K562 (cell line): ENCODE results near the gene S100A4. TPM values are rescaled to one million over a fixed set of nuclear protein-coding genes. Genes with fewer than 3 reads are reported as not detected.

Experiments
- ATAC-seq: fragments of 200-7000 bp; cut with Tn5 transposase; 3 replicates; pipeline ENCODE4 v1.9.1; 2020; ENCODE audit warnings: moderate library complexity
- BruUV-seq: library from RNA; stranded (reverse); fragments of 400-500 nt; replicated peaks from 2 replicates; lab custom pipeline; 2021; lab: Mats Ljungman, UMichigan
- CTCF ChIA-PET: fragments of 300-600 bp; formaldehyde crosslinking; extraction: SDS; loops from one replicate; lab custom pipeline; 2021; ENCODE audit warnings: low intra/inter-chr PET ratio; lab: Yijun Ruan, JAX
- POLR2A ChIA-PET: fragments of 300-600, 350-650 bp; sonication (Branson Sonifier 250); formaldehyde crosslinking; extraction: SDS; loops from one replicate; lab custom pipeline; 2021; ENCODE audit warnings: antibody characterized with exemption, inconsistent platforms; lab: Yijun Ruan, JAX
- DNase-seq, 4 experiments: peaks; one replicate each; pipeline versions ENCODE4 v3.0.0 to v3.0.0-alpha.2; 2011 to 2018; ENCODE audit warnings: low spot score in 3 of 4, mixed read lengths in 3 of 4; ENCODE audit errors: extremely low read depth in 1 of 4
- FAIRE-seq: peaks from 2 replicates; lab custom pipeline; 2011; peaks lifted over from hg19 to GRCh38; lab: Jason Lieb, UNC
- H2AFZ ChIP-seq: 2 replicates; pipeline ENCODE4 v1.6.0; 2011; ENCODE audit warnings: low read depth, low read length, control low read depth, inconsistent platforms
- H3K27ac ChIP-seq: fragments of 200-600 bp; 3 replicates; pipeline ENCODE4 v1.8.0; 2011; ENCODE audit warnings: low read depth, mild to moderate bottlenecking, control low read depth, inconsistent platforms, low read length, moderate library complexity, mixed read lengths; ENCODE audit errors: extremely low read depth
- H3K27me3 ChIP-seq, 2 experiments: fragments of 300-600 bp in 1 of 2; 2 replicates in 1 of 2; 3 replicates in 1 of 2; pipeline versions ENCODE4 v1.6.0 to v1.8.0; 2011; ENCODE audit warnings: inconsistent platforms in 2 of 2, low read length in 2 of 2, mild to moderate bottlenecking in 1 of 2, mixed read lengths in 1 of 2, moderate library complexity in 1 of 2; ENCODE audit not compliant: control insufficient read depth in 2 of 2, insufficient read depth in 2 of 2
- H3K36me3 ChIP-seq: fragments of 300-600 bp; 3 replicates; pipeline ENCODE4 v1.8.0; 2011; ENCODE audit warnings: mild to moderate bottlenecking, low read length, inconsistent platforms; ENCODE audit not compliant: control insufficient read depth, insufficient read depth
- H3K4me1 ChIP-seq, 2 experiments: fragments of 200-600 bp in 1 of 2; replicated peaks in 1 of 2; 2 replicates in 1 of 2; 3 replicates in 1 of 2; pipeline versions ENCODE4 v1.5.1 to v1.8.0; 2011; ENCODE audit warnings: inconsistent platforms in 2 of 2, low read length in 2 of 2, mild to moderate bottlenecking in 1 of 2, mixed read lengths in 1 of 2, moderate library complexity in 1 of 2; ENCODE audit not compliant: control insufficient read depth in 2 of 2, insufficient read depth in 2 of 2
- H3K4me2 ChIP-seq: 2 replicates; pipeline ENCODE4 v1.6.1; 2011; ENCODE audit warnings: low read length, control low read depth, inconsistent platforms, mixed read lengths; ENCODE audit not compliant: insufficient read depth
- H3K4me3 ChIP-seq: fragments of 200-600 bp; sonication (generic), shearing (Covaris generic); 2 replicates; pipeline ENCODE4 v1.5.1; 2016; ENCODE audit warnings: control low read depth, inconsistent platforms
- H3K79me2 ChIP-seq: fragments of 200-600 bp; 3 replicates; pipeline ENCODE4 v1.8.0; 2011; ENCODE audit warnings: low read length, inconsistent platforms; ENCODE audit not compliant: control insufficient read depth, insufficient read depth
- H3K9ac ChIP-seq, 2 experiments: 2 replicates each; pipeline versions ENCODE4 v1.6.0 to v1.6.1; 2011; ENCODE audit warnings: low read depth in 2 of 2, low read length in 2 of 2, control low read depth in 1 of 2, inconsistent platforms in 1 of 2, mild to moderate bottlenecking in 1 of 2, mixed read lengths in 1 of 2; ENCODE audit not compliant: insufficient read depth in 1 of 2
- H3K9me1 ChIP-seq: one replicate; pipeline ENCODE4 v1.6.0; 2011; ENCODE audit warnings: inconsistent platforms, mild to moderate bottlenecking, low read length, moderate library complexity; ENCODE audit not compliant: control insufficient read depth, insufficient read depth
- H3K9me3 ChIP-seq: replicated peaks from 2 replicates; pipeline ENCODE4 v1.5.1; 2011; ENCODE audit warnings: low read depth, low read length, inconsistent platforms; ENCODE audit not compliant: control insufficient read depth, insufficient read depth
- H4K20me1 ChIP-seq: replicated peaks from 2 replicates; pipeline ENCODE4 v1.6.1; 2011; ENCODE audit warnings: low read length, inconsistent platforms, mixed read lengths; ENCODE audit not compliant: control insufficient read depth, insufficient read depth
- PHF20 ChIP-seq: fragments of 450-650 bp; IDR thresholded peaks from 2 replicates; pipeline ENCODE4 v1.6.1; 2018; ENCODE audit not compliant: partially characterized antibody
- PRDM10 ChIP-seq: fragments of 450-650 bp; IDR thresholded peaks from 2 replicates; pipeline ENCODE4 v1.6.1; 2018; ENCODE audit not compliant: partially characterized antibody
- WGBS: fragments of 100-300 bp; shearing (Covaris generic); methylation state at CpG from one replicate; pipeline ENCODE4 v1.1.6; 2016; ENCODE audit warnings: low coverage, mixed read lengths; ENCODE audit not compliant: insufficient coverage; ENCODE audit errors: missing lambda C conversion rate; 5-methylcytosine and 5-hydroxymethylcytosine counted together
- in situ Hi-C: fragments of 300-500 bp; cut with MboI; formaldehyde crosslinking; loops from 4 replicates; pipeline ENCODE4 v1.15.0; 2018; ENCODE audit warnings: inconsistent platforms, mixed read lengths
- intact Hi-C: fragments of 100-400 bp; cut with micrococcal nuclease; formaldehyde crosslinking; loops from 2 replicates; pipeline ENCODE4 v1.14.2; 2022
- polyA plus RNA-seq, 8 experiments: library from polyadenylated mRNA; depleted of rRNA in 4 of 8; stranded (reverse) in 5 of 8; unstranded in 3 of 8; fragments of >200 nt; fragmentation: Nextera tagmentation in 2 of 8; fragmentation: Illumina TruSeq in 1 of 8; extraction: Ambion mirVana in 2 of 8; extraction: Trizol in 1 of 8; gene quantifications; 2 replicates each; pipeline versions ENCODE4 v1.2.1 to v1.2.3, GENCODE V29; 2011 to 2014; ENCODE audit warnings: inconsistent platforms in 1 of 8, missing spikeins in 1 of 8
- total RNA-seq, 7 experiments: library from RNA; depleted of rRNA in 6 of 7; stranded (reverse); fragments of >200 nt in 6 of 7; fragmentation: Illumina TruSeq in 2 of 7; extraction: Trizol in 2 of 7; gene quantifications; 2 replicates each; pipeline versions ENCODE4 v1.2.1 to v1.2.3, GENCODE V29; 2011 to 2021; ENCODE audit warnings: low replicate concordance in 1 of 7

Gene S100A4
- total and polyA plus RNA-seq, 9 of the 15 experiments (the other 6 are each of a cell fraction or from before 2014, with no cell fraction given): 3.7 to 20.1 (median 11.2) TPM

- no peaks in the 10 kb centered on the region for H3K9me3 ChIP-seq
- DNase-seq: no peak
- WGBS: 45% methylated on average over 13 of the region's 13 CpGs
- no peak overlapping the region for H3K4me3 ChIP-seq
- BruUV-seq: no TSS peak
- ChIA-PET POLR2A (interaction anchor here (0.6 to 2.2 kb wide), 2 partner anchors 84 to 1599 kb away, joined by 3 to 9 read pairs; partner anchors contain the start of gene S100A13), CTCF (no interaction called here)
- peaks cover 76 to 80% of the 10 kb centered on the region in 2 experiments for H3K4me1 ChIP-seq
- TF ChIP-seq PHF20 (no peak), PRDM10 (peak; percentile 89)
- intact Hi-C loops (no loop called here), in situ Hi-C loops (no loop called here)
- peak overlapping the region; percentile 71; the same call in 1 of the 2 replicates for H3K4me2 ChIP-seq
- H3K27ac ChIP-seq: no peak overlapping the region
- no peak for FAIRE-seq
- H3K27me3 ChIP-seq: no peaks in the 10 kb centered on the region
- H4K20me1 ChIP-seq: no peaks in the 10 kb centered on the region
- ATAC-seq: no peak
- H3K9me1 ChIP-seq: no peaks in the 10 kb centered on the region
- H3K36me3 ChIP-seq: no peaks in the 10 kb centered on the region
- H3K9ac ChIP-seq: peak overlapping the region in 1 of 2 experiments; percentile 53; a peak in 1 of 4 replicates
- H2AFZ ChIP-seq: peak overlapping the region; percentile 80
- no peaks in the 10 kb centered on the region for H3K79me2 ChIP-seq
Measured at GRCh38 chr1:153542956-153543711, 2.5 kb downstream of the S100A4 start.
